Smooth muscle cell (in vitro differentiated cells): ENCODE results near the gene MIX23. TPM values are rescaled to one million over a fixed set of nuclear protein-coding genes. Genes with fewer than 3 reads are reported as not detected.

Experiments used
- DNase-seq: peaks from one replicate; lab custom pipeline; 2025; ENCODE audit not compliant: unreplicated experiment; lab: John Stamatoyannopoulos, UW
- H2AFZ ChIP-seq: fragments of 200-600 bp; sonication (generic); 2 replicates; pipeline ENCODE4 v1.6.0; 2016; ENCODE audit warnings: antibody characterized with exemption, low read depth, mild to moderate bottlenecking
- H3F3A ChIP-seq: fragments of 200-600 bp; sonication (generic); 2 replicates; pipeline ENCODE4 v1.6.0; 2017; ENCODE audit warnings: antibody characterized with exemption, low read depth
- H3K27ac ChIP-seq: fragments of 200-600 bp; sonication (generic); 2 replicates; pipeline ENCODE4 v1.5.1; 2016; ENCODE audit warnings: low read depth, mild to moderate bottlenecking
- H3K27me3 ChIP-seq: fragments of 200-600 bp; sonication (generic); 2 replicates; pipeline ENCODE4 v1.6.1; 2016; ENCODE audit warnings: low read depth, mild to moderate bottlenecking
- H3K36me3 ChIP-seq: fragments of 200-600 bp; sonication (generic); 2 replicates; pipeline ENCODE4 v1.5.1; 2016; ENCODE audit warnings: low read depth
- H3K4me1 ChIP-seq: fragments of 200-600 bp; sonication (generic); 2 replicates; pipeline ENCODE4 v1.5.1; 2016; ENCODE audit warnings: low read depth
- H3K4me2 ChIP-seq: fragments of 200-600 bp; sonication (generic); 2 replicates; pipeline ENCODE4 v1.6.0; 2016; ENCODE audit warnings: mild to moderate bottlenecking
- H3K4me3 ChIP-seq: fragments of 200-600 bp; sonication (generic); 2 replicates; pipeline ENCODE4 v1.5.1; 2016; ENCODE audit warnings: mild to moderate bottlenecking
- H3K79me2 ChIP-seq: fragments of 200-600 bp; sonication (generic); 2 replicates; pipeline ENCODE4 v1.6.0; 2016; ENCODE audit warnings: low read depth, mild to moderate bottlenecking
- H3K9ac ChIP-seq: fragments of 200-600 bp; sonication (generic); 2 replicates; pipeline ENCODE4 v1.6.0; 2016; ENCODE audit warnings: low read depth
- H3K9me3 ChIP-seq: fragments of 200-600 bp; sonication (generic); replicated peaks from 2 replicates; pipeline ENCODE4 v1.5.1; 2016; ENCODE audit warnings: low read depth
- H4K20me1 ChIP-seq: fragments of 200-600 bp; sonication (generic); 2 replicates; pipeline ENCODE4 v1.6.0; 2016; ENCODE audit warnings: low read depth
- WGBS: methylation state at CpG from one replicate; pipeline ENCODE4 v1.1.7; 2016; ENCODE audit warnings: low lambda C conversion rate; 5-methylcytosine and 5-hydroxymethylcytosine counted together
- polyA plus RNA-seq: library from polyadenylated mRNA; unstranded; fragments of >200 nt; fragmentation: Nextera tagmentation; extraction: Ambion mirVana; gene quantifications from 2 replicates; pipeline ENCODE4 v1.2.1, GENCODE V29; 2016
- total RNA-seq: library from RNA; depleted of rRNA; stranded (reverse); fragments of >200 nt; gene quantifications from 2 replicates; pipeline ENCODE4 v1.2.3, GENCODE V29; 2014
- TF ChIP-seq, protein P1 (sequence below): fragments of 200-600 bp; sonication (generic); IDR thresholded peaks from 2 replicates; pipeline ENCODE4 v1.5.1; 2017; ENCODE audit warnings: borderline replicate concordance, mild to moderate bottlenecking, antibody characterized with exemption; ENCODE audit not compliant: insufficient read depth, poor library complexity, severe bottlenecking

MIX23 gene
- total and polyA plus RNA-seq, 2 experiments from 2014 or later = 43.4 to 48.8 TPM

- Histone ChIP-seq H3K9ac (no peak overlapping the region), H3K27ac (no peak overlapping the region), H3K36me3 (peaks cover 2% of the 10 kb centered on the region), H3K4me3 (no peak overlapping the region), H3K79me2 (no peaks in the 10 kb centered on the region), H3K27me3 (no peaks in the 10 kb centered on the region), H3K4me1 (no peaks in the 10 kb centered on the region), H2AFZ (no peak overlapping the region), H3F3A (no peaks in the 10 kb centered on the region), H3K4me2 (no peak overlapping the region), H3K9me3 (no peaks in the 10 kb centered on the region), H4K20me1 (no peaks in the 10 kb centered on the region)
- TF ChIP-seq, protein P1, sequence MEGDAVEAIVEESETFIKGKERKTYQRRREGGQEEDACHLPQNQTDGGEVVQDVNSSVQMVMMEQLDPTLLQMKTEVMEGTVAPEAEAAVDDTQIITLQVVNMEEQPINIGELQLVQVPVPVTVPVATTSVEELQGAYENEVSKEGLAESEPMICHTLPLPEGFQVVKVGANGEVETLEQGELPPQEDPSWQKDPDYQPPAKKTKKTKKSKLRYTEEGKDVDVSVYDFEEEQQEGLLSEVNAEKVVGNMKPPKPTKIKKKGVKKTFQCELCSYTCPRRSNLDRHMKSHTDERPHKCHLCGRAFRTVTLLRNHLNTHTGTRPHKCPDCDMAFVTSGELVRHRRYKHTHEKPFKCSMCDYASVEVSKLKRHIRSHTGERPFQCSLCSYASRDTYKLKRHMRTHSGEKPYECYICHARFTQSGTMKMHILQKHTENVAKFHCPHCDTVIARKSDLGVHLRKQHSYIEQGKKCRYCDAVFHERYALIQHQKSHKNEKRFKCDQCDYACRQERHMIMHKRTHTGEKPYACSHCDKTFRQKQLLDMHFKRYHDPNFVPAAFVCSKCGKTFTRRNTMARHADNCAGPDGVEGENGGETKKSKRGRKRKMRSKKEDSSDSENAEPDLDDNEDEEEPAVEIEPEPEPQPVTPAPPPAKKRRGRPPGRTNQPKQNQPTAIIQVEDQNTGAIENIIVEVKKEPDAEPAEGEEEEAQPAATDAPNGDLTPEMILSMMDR = peak; percentile 31
- 82% methylated on average over 4 of the region's 4 CpGs for WGBS
- no peak for DNase-seq
Measured at GRCh38 chr3:122356402-122356801, 26.6 kb downstream of the MIX23 start.

DNA sequence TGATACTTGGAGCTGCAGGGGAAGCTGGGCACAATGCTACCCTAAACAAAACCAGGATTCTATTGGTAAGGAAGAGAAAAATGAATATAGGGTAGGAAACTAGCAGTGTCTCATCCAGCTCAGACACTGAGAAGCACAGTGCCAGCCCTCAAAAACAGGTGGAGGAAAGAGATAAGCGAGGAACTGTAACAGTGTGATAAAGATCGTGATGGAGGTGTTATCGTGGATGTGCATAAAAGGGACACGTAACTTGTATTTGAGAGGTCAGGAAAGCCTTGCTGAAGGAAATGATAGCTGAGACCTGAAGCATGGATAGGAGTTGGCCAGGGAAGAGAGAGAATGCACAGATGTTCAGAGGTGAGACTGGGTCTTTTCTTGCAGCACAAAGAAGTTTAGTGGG lies 27.4 kb downstream of the MIX23 start:
- no peaks in the 10 kb centered on the region for H3K36me3 ChIP-seq
- 82% methylated on average over 4 of the region's 4 CpGs for WGBS
- TF ChIP-seq, protein P1 = no peak

DNA sequence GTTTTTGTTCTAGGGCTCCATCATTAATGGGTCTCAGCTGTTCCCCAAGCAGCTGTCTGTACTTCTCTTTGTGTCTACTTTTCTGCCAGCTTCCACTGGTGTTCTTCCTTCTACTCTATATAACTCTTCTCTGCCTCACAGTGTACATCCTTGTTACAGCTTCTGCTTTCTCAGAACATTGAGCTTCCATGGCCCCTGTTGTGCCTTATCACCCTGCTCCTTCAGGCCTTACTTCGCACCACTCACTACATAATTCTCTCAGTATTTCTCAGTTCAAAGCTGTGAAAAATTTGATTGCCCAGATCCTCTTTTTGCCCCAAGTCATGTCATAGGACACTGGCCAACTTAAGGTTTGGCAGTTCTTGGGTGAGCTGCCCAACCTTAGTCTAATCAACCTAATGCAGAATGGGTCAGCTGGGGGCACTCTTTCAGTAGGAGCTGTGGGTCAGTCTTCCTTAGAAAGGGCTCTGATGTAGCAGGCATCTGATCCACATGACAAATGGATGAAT lies 29.1 kb downstream of the MIX23 start:
- no peak for DNase-seq
- no peak overlapping the region for H3K4me3 ChIP-seq
- H3K4me2 ChIP-seq = no peak overlapping the region
- H2AFZ ChIP-seq = no peak overlapping the region
- no peak overlapping the region for H3K9ac ChIP-seq
- TF ChIP-seq, protein P1 = no peak
- no peaks in the 10 kb centered on the region for H3K27me3 ChIP-seq
- H3K4me1 ChIP-seq = no peaks in the 10 kb centered on the region
- WGBS = 100% methylated on average over 1 of the region's 1 CpG
- no peaks in the 10 kb centered on the region for H3F3A ChIP-seq
- no peaks in the 10 kb centered on the region for H3K79me2 ChIP-seq
- no peak overlapping the region for H3K27ac ChIP-seq
- H4K20me1 ChIP-seq = no peaks in the 10 kb centered on the region
- H3K9me3 ChIP-seq = no peaks in the 10 kb centered on the region
- H3K36me3 ChIP-seq = no peaks in the 10 kb centered on the region

More for the DNA sequence above, 27.4 kb downstream of the MIX23 start:
- H3K4me1 ChIP-seq = no peaks in the 10 kb centered on the region
- no peak overlapping the region for H3K4me3 ChIP-seq
- H3K9me3 ChIP-seq = no peaks in the 10 kb centered on the region
- no peaks in the 10 kb centered on the region for H3F3A ChIP-seq
- no peak for DNase-seq
- H3K9ac ChIP-seq = no peak overlapping the region
- H3K27me3 ChIP-seq = no peaks in the 10 kb centered on the region
- no peaks in the 10 kb centered on the region for H4K20me1 ChIP-seq
- H3K79me2 ChIP-seq = no peaks in the 10 kb centered on the region
- H2AFZ ChIP-seq = no peak overlapping the region
- H3K4me2 ChIP-seq = no peak overlapping the region
- no peak overlapping the region for H3K27ac ChIP-seq

DNA sequence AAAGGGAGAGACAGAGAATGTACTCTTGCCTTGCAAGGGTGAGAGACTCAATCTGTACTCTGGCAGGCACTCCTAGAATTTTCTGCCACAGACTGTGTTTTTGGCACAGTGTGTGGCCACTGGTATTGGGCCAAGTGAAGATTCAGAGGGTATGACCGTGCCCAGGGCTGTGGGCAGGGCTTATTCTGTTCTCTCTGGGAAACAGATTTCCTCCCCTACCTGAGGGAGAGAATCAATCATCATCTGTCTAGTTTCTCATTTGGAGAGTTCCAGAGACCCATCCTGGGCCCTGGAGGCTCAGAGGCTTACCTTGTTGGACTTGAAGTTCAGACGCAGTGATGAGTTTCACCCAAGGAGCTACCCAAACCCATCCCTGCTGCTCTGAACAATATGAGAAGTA lies 29.8 kb downstream of the MIX23 start:
- Histone ChIP-seq H3K27ac (no peak overlapping the region), H4K20me1 (no peaks in the 10 kb centered on the region), H3K27me3 (no peaks in the 10 kb centered on the region), H3K36me3 (no peaks in the 10 kb centered on the region), H3K4me2 (no peak overlapping the region), H2AFZ (no peak overlapping the region), H3K79me2 (no peaks in the 10 kb centered on the region), H3K9ac (no peak overlapping the region), H3F3A (no peaks in the 10 kb centered on the region), H3K4me1 (no peaks in the 10 kb centered on the region), H3K9me3 (no peaks in the 10 kb centered on the region), H3K4me3 (no peak overlapping the region)
- TF ChIP-seq, protein P1 = no peak
- DNase-seq = no peak
- 86% methylated on average over 2 of the region's 2 CpGs for WGBS
